SU-DHL-6 (cell line): ENCODE data around the gene PTPRN2.

Source experiments
- EZH2phosphoT487 ChIP-seq: fragments of 200-600 bp; sonication (generic), shearing (Covaris generic); conservative IDR thresholded peaks from 2 replicates; pipeline ENCODE4 v1.6.1; 2018; ENCODE audit warnings: mild to moderate bottlenecking, antibody characterized with exemption, low read length, moderate library complexity, mixed read lengths
- TF ChIP-seq, protein P1 (sequence below): fragments of 200-600 bp; sonication (generic); IDR thresholded peaks from one replicate; pipeline ENCODE4 v1.5.1; 2017; ENCODE audit warnings: antibody characterized with exemption, mild to moderate bottlenecking, low read length, moderate library complexity; ENCODE audit not compliant: insufficient read depth, poor library complexity, severe bottlenecking

DNA sequence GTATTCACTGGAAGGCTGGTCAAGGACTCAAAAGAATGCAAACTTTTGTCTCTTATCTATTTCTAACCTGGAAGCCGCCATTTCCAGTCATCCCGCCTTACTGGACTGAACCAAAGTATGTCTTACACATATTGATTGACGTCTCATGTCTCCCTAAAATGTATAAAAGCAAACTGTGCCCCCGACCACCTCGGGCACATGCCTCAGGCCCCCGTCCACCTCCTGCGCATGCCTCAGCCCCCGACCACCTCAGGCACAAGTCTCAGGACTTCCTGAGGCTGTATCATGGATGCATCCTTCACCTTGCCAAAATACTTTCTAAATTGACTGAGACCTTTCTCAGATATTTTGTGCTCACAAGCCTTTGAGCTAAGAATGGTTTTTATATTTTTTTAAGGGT, 148.6 kb downstream of the PTPRN2 start:
- TF ChIP-seq, protein P1, sequence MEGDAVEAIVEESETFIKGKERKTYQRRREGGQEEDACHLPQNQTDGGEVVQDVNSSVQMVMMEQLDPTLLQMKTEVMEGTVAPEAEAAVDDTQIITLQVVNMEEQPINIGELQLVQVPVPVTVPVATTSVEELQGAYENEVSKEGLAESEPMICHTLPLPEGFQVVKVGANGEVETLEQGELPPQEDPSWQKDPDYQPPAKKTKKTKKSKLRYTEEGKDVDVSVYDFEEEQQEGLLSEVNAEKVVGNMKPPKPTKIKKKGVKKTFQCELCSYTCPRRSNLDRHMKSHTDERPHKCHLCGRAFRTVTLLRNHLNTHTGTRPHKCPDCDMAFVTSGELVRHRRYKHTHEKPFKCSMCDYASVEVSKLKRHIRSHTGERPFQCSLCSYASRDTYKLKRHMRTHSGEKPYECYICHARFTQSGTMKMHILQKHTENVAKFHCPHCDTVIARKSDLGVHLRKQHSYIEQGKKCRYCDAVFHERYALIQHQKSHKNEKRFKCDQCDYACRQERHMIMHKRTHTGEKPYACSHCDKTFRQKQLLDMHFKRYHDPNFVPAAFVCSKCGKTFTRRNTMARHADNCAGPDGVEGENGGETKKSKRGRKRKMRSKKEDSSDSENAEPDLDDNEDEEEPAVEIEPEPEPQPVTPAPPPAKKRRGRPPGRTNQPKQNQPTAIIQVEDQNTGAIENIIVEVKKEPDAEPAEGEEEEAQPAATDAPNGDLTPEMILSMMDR = no peak
- TF ChIP-seq EZH2phosphoT487 = no peak
